Epithelial cell of proximal tubule (primary cell): ENCODE measurements around the gene LOXL1. TPM values are rescaled to one million over a fixed set of nuclear protein-coding genes. Genes with fewer than 3 reads are reported as not detected.

ENCODE experiments used
- DNase-seq: peaks from one replicate; pipeline ENCODE4 v3.0.0-alpha.2; 2011; ENCODE audit warnings: low read depth
- H3K4me3 ChIP-seq: 2 replicates; pipeline ENCODE4 v1.5.1; 2011; ENCODE audit warnings: low read depth, mild to moderate bottlenecking, low read length
- CTCF ChIP-seq: conservative IDR thresholded peaks from 2 replicates; pipeline ENCODE4 v1.5.1; 2012; ENCODE audit warnings: low read depth, mild to moderate bottlenecking, low read length
- total RNA-seq: library from RNA; depleted of rRNA; stranded (reverse); fragments of >200 nt; gene quantifications from 2 replicates; pipeline ENCODE4 v1.2.3, GENCODE V29; 2015

The LOXL1 gene
- total RNA-seq, 1 donor from 2014 or later, result 120 TPM

GRCh38 chr15:73991726-73992593 is 65.7 kb downstream of the LOXL1 start, which contains the start of gene STOML1:
Gene STOML1, minus strand, starts transcription at chr15:73992295. Its CDS starts 72 bp downstream, at chr15:73992223.
- H3K4me3 ChIP-seq, result peak within 1 kb of the TSS; percentile 84
- no peak for DNase-seq
- TF ChIP-seq CTCF, result peak; percentile 69

- DNase-seq, result no peak
- H3K4me3 ChIP-seq, result peak overlapping the region; percentile 20
- TF ChIP-seq CTCF, result no peak
These were observed 66.3 kb downstream of the LOXL1 start for GRCh38 chr15:73992594-73992898.

- peak overlapping the region; percentile 85 for H3K4me3 ChIP-seq
- no peak for TF ChIP-seq CTCF
- DNase-seq, result no peak
These were observed 67.1 kb downstream of the LOXL1 start for GRCh38 chr15:73993211-73993994.

GRCh38 chr15:73994413-73994883 is 68.2 kb downstream of the LOXL1 start, which contains the start of gene PML:
Gene PML, plus strand, starts transcription at chr15:73994716. Its CDS starts 97 bp downstream, at chr15:73994813.
- DNase-seq, result peak; percentile 52
- no peak for TF ChIP-seq CTCF
- H3K4me3 ChIP-seq, result peak within 1 kb of the TSS; percentile 85

GRCh38 chr15:73994912-73995622 is 68.8 kb downstream of the LOXL1 start:
- no peak for TF ChIP-seq CTCF
- DNase-seq, result no peak
- peak overlapping the region; percentile 85 for H3K4me3 ChIP-seq

- H3K4me3 ChIP-seq, result peak overlapping the region; percentile 85
- TF ChIP-seq CTCF, result no peak
- no peak for DNase-seq
These were observed 70.0 kb downstream of the LOXL1 start for GRCh38 chr15:73996267-73996666.
